MM.1S (cell line): ENCODE measurements around the gene TMEM229B.

Source experiments
- DNase-seq: peaks from one replicate; pipeline ENCODE4 v3.0.0-alpha.2; 2015
- H2AFZ ChIP-seq: fragments of 300-600 bp; sonication (generic); 2 replicates; pipeline ENCODE4 v1.6.0; 2016; ENCODE audit warnings: antibody characterized with exemption, low read length
- H3F3A ChIP-seq: fragments of 300-600 bp; sonication (generic); 2 replicates; pipeline ENCODE4 v1.6.1; 2016; ENCODE audit warnings: mild to moderate bottlenecking, antibody characterized with exemption, low read length, moderate library complexity, mixed read lengths; ENCODE audit not compliant: insufficient read depth
- H3K27ac ChIP-seq: fragments of 300-600 bp; sonication (generic); 2 replicates; pipeline ENCODE4 v1.5.1; 2016; ENCODE audit warnings: mild to moderate bottlenecking, low read length
- H3K27me3 ChIP-seq: fragments of 300-600 bp; sonication (generic); replicated peaks from 2 replicates; pipeline ENCODE4 v1.6.0; 2016; ENCODE audit warnings: low read length; ENCODE audit not compliant: insufficient read depth
- H3K36me3 ChIP-seq: fragments of 300-600 bp; sonication (generic); replicated peaks from 2 replicates; pipeline ENCODE4 v1.6.1; 2016; ENCODE audit warnings: mild to moderate bottlenecking, low read length, mixed read lengths; ENCODE audit not compliant: insufficient read depth
- H3K4me1 ChIP-seq: fragments of 300-600 bp; sonication (generic); 2 replicates; pipeline ENCODE4 v1.6.1; 2016; ENCODE audit warnings: low read length, mixed read lengths
- H3K4me2 ChIP-seq: fragments of 300-600 bp; sonication (generic); 2 replicates; pipeline ENCODE4 v1.6.0; 2016; ENCODE audit warnings: low read depth, low read length
- H3K4me3 ChIP-seq: fragments of 300-600 bp; sonication (generic); 2 replicates; pipeline ENCODE4 v1.5.1; 2016; ENCODE audit warnings: low read length, mixed read lengths
- H3K79me2 ChIP-seq: fragments of 300-600 bp; sonication (generic); 2 replicates; pipeline ENCODE4 v1.6.1; 2016; ENCODE audit warnings: mixed run types, low read length, mixed read lengths
- H3K9ac ChIP-seq: fragments of 300-600 bp; sonication (generic); 2 replicates; pipeline ENCODE4 v1.6.1; 2016; ENCODE audit warnings: low read length, mixed read lengths
- H3K9me2 ChIP-seq: fragments of 300-600 bp; sonication (generic); replicated peaks from 2 replicates; pipeline ENCODE4 v1.6.1; 2016; ENCODE audit warnings: mild to moderate bottlenecking, low read length, mixed read lengths; ENCODE audit not compliant: insufficient read depth
- H3K9me3 ChIP-seq: fragments of 300-600 bp; sonication (generic); replicated peaks from 2 replicates; pipeline ENCODE4 v1.6.1; 2016; ENCODE audit warnings: mild to moderate bottlenecking, low read length, mixed read lengths; ENCODE audit not compliant: insufficient read depth
- H4K20me1 ChIP-seq: fragments of 300-600 bp; sonication (generic); 2 replicates; pipeline ENCODE4 v1.6.1; 2016; ENCODE audit warnings: mild to moderate bottlenecking, low read length, moderate library complexity, mixed read lengths; ENCODE audit not compliant: insufficient read depth
- CTCF ChIP-seq: fragments of 300-600 bp; sonication (generic); IDR thresholded peaks from 2 replicates; pipeline ENCODE4 v1.5.1; 2016; ENCODE audit warnings: antibody characterized with exemption, low read length, mixed read lengths
- EZH2 ChIP-seq: fragments of 300-600 bp; sonication (generic); optimal IDR thresholded peaks from 2 replicates; pipeline ENCODE3; 2017; ENCODE audit warnings: low read depth, mild to moderate bottlenecking, antibody characterized with exemption, low read length, mixed read lengths
- EZH2phosphoT487 ChIP-seq: fragments of 300-600 bp; sonication (generic); IDR thresholded peaks from 2 replicates; pipeline ENCODE4 v1.6.1; 2018; ENCODE audit warnings: antibody characterized with exemption, low read length

The TMEM229B gene

DNA sequence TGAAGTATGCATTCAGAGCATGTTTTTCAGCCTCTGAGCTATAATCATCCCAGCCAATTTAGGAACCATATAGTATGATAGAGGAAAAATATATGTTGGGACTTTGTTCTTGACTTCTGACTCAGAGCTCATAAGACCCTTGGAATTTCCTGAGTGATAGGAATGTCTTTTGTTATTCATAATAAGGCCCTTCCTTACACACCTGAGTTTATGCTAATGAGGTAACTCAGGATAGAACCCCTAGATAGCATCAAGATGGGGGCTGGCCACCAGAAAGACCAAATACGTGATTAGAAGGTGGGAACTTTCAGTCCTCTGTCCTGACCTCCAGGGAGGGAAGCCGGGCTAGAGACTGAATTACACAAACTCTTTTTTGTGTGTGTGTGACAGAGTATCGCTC lies 44.1 kb downstream of the TMEM229B start:
- no peak for TF ChIP-seq CTCF
- no peak for TF ChIP-seq EZH2
- TF ChIP-seq EZH2phosphoT487: no peak
- H3K4me2 ChIP-seq: no peak overlapping the region

GRCh38 chr14:67442139-67442906 lies 46.2 kb downstream of the TMEM229B start:
- Histone ChIP-seq H3K27me3 (no peaks in the 10 kb centered on the region), H3K4me2 (peak overlapping the region; percentile 70), H3F3A (no peaks in the 10 kb centered on the region; the same call in 1 of the 2 replicates), H3K9ac (peak overlapping the region; percentile 58), H3K9me3 (no peaks in the 10 kb centered on the region), H3K27ac (peak overlapping the region; percentile 95), H3K9me2 (no peaks in the 10 kb centered on the region), H4K20me1 (no peaks in the 10 kb centered on the region), H3K4me1 (peaks cover 17% of the 10 kb centered on the region), H3K79me2 (no peaks in the 10 kb centered on the region), H3K36me3 (no peaks in the 10 kb centered on the region), H3K4me3 (peak overlapping the region; percentile 11; the same call in 1 of the 2 replicates), H2AFZ (peak overlapping the region; percentile 74)
- peak; percentile 80 for DNase-seq
- TF ChIP-seq EZH2phosphoT487 (no peak), CTCF (no peak), EZH2 (no peak)

More for the DNA sequence above, 44.1 kb downstream of the TMEM229B start:
- Histone ChIP-seq H3K4me3 (no peak overlapping the region), H3K36me3 (no peaks in the 10 kb centered on the region), H4K20me1 (no peaks in the 10 kb centered on the region), H3K9me2 (no peaks in the 10 kb centered on the region), H3F3A (no peaks in the 10 kb centered on the region; the same call in 1 of the 2 replicates), H3K4me1 (peaks cover 17% of the 10 kb centered on the region), H3K79me2 (no peaks in the 10 kb centered on the region), H2AFZ (no peak overlapping the region), H3K27me3 (no peaks in the 10 kb centered on the region), H3K27ac (no peak overlapping the region), H3K9me3 (no peaks in the 10 kb centered on the region), H3K9ac (no peak overlapping the region)
- DNase-seq: no peak

GRCh38 chr14:67441672-67442071 lies 46.8 kb downstream of the TMEM229B start:
- no peak overlapping the region for H2AFZ ChIP-seq
- H3K36me3 ChIP-seq: no peaks in the 10 kb centered on the region
- no peaks in the 10 kb centered on the region for H4K20me1 ChIP-seq
- no peak overlapping the region for H3K4me3 ChIP-seq
- TF ChIP-seq EZH2phosphoT487: no peak
- TF ChIP-seq EZH2: no peak
- TF ChIP-seq CTCF: no peak
- no peaks in the 10 kb centered on the region; the same call in 1 of the 2 replicates for H3F3A ChIP-seq
- H3K9ac ChIP-seq: no peak overlapping the region
- H3K9me2 ChIP-seq: no peaks in the 10 kb centered on the region
- H3K79me2 ChIP-seq: no peaks in the 10 kb centered on the region
- no peaks in the 10 kb centered on the region for H3K9me3 ChIP-seq
- peak overlapping the region; percentile 95; the same call in 1 of the 2 replicates for H3K27ac ChIP-seq
- no peak overlapping the region for H3K4me2 ChIP-seq
- peaks cover 17% of the 10 kb centered on the region for H3K4me1 ChIP-seq
- DNase-seq: no peak
- no peaks in the 10 kb centered on the region for H3K27me3 ChIP-seq
